ENCODE results near the gene SGSM1.

DNA sequence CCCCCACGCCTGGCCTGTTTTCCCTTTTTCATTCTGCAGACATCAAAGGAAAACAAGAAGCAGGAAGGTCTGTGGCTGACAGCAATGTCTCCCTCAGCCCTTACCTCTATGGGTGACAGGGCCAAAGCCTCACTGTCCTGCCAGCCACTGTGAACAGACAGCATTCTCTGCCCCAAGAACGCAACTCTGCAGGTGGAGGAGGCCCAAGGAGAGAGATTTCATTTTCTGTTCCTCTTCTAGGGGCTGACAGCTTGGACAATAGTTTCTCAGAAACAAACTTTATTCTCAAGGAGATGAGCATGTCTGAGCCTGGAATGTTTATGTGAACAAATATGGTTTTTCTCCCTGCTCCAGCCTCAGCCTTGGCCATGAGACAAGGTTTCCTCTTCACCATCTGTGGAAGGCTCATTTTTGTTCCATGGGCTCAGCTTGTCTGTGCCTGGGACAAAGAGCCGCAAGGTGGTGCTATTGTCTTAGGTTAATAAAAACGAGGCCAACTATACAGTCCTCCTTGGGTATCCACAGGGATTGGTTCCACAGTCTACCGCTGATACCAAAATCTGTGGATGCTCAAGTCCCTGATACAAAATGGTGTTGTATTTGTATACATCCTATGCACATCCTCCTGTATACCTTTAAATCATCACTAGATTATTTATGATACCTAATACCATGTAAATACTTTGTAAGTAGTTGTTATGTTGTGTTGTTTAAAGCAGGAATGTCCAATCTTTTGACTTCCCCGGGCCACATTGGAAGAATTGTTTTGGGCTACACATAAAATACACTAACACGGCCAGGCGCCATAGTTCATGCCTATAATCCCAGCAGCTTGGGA is 37.3 kb upstream of the SGSM1 start:
- TF ChIP-seq TAF1 (IDR thresholded peaks at IDR 0.05; ENCODE audit: borderline replicate concordance, insufficient read depth, low read length): no peak
- TF ChIP-seq, protein P1, sequence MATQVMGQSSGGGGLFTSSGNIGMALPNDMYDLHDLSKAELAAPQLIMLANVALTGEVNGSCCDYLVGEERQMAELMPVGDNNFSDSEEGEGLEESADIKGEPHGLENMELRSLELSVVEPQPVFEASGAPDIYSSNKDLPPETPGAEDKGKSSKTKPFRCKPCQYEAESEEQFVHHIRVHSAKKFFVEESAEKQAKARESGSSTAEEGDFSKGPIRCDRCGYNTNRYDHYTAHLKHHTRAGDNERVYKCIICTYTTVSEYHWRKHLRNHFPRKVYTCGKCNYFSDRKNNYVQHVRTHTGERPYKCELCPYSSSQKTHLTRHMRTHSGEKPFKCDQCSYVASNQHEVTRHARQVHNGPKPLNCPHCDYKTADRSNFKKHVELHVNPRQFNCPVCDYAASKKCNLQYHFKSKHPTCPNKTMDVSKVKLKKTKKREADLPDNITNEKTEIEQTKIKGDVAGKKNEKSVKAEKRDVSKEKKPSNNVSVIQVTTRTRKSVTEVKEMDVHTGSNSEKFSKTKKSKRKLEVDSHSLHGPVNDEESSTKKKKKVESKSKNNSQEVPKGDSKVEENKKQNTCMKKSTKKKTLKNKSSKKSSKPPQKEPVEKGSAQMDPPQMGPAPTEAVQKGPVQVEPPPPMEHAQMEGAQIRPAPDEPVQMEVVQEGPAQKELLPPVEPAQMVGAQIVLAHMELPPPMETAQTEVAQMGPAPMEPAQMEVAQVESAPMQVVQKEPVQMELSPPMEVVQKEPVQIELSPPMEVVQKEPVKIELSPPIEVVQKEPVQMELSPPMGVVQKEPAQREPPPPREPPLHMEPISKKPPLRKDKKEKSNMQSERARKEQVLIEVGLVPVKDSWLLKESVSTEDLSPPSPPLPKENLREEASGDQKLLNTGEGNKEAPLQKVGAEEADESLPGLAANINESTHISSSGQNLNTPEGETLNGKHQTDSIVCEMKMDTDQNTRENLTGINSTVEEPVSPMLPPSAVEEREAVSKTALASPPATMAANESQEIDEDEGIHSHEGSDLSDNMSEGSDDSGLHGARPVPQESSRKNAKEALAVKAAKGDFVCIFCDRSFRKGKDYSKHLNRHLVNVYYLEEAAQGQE (IDR thresholded peaks at IDR 0.05; ENCODE audit: insufficient read depth in 1 of 2, low read depth in 2 of 2, low read length in 2 of 2): no peak

Measured in PFSK-1 (cell line).